GM12891 (cell line): ENCODE measurements around the gene RCVRN.

Experiments
- DNase-seq: peaks from one replicate; pipeline ENCODE4 v3.0.0; 2011; ENCODE audit warnings: low spot score; ENCODE audit not compliant: insufficient read length
- FAIRE-seq: peaks from 2 replicates; lab custom pipeline; 2011; peaks lifted over from hg19 to GRCh38; lab: Jason Lieb, UNC
- PAX5 ChIP-seq: IDR thresholded peaks from 2 replicates; pipeline ENCODE4 v1.6.1; 2011; ENCODE audit warnings: low read length, moderate library complexity, mild to moderate bottlenecking; ENCODE audit not compliant: insufficient read depth, severe bottlenecking
- POLR2A ChIP-seq: IDR thresholded peaks from 2 replicates; pipeline ENCODE4 v1.6.1; 2011; ENCODE audit warnings: low read depth, low read length, control low read depth
- POLR2AphosphoS5 ChIP-seq: IDR thresholded peaks from 2 replicates; pipeline ENCODE4 v1.6.1; 2011; ENCODE audit warnings: low read depth, low read length, control low read depth
- POU2F2 ChIP-seq: IDR thresholded peaks from 2 replicates; pipeline ENCODE4 v1.6.1; 2011; ENCODE audit warnings: low read depth, mild to moderate bottlenecking, control low read depth, low read length, moderate library complexity
- SPI1 ChIP-seq: IDR thresholded peaks from 2 replicates; pipeline ENCODE4 v1.6.1; 2011; ENCODE audit warnings: low read depth, low read length, control low read depth
- TAF1 ChIP-seq: IDR thresholded peaks from 2 replicates; pipeline ENCODE4 v1.6.1; 2011; ENCODE audit warnings: low read depth, low read length, control low read depth

Gene RCVRN

DNA sequence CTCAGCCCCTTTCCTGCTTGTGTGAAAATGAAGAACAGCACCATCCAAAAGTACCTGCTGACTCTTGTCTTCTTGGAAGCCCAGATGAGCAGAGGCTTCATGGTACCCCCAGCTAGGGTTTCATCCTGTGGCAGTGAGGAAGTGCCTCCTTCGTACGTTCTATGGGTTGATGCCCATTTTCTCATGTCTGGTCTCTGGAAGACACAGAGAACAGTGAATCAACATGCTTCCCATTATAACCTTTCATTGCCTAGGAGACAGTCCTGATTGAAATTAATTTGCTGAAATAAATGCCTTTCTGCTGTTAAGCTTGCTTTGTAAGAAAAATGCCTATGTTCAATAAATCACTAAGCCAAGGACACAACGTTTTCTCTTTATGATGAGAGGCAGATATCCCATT is 36.5 kb downstream of the RCVRN start:
- no peak for DNase-seq
- TF ChIP-seq POU2F2, result no peak
- TF ChIP-seq PAX5, result no peak
- TF ChIP-seq SPI1, result no peak
- TF ChIP-seq POLR2A, result no peak
- no peak for TF ChIP-seq TAF1
- no peak for TF ChIP-seq POLR2AphosphoS5
- FAIRE-seq, result no peak

DNA sequence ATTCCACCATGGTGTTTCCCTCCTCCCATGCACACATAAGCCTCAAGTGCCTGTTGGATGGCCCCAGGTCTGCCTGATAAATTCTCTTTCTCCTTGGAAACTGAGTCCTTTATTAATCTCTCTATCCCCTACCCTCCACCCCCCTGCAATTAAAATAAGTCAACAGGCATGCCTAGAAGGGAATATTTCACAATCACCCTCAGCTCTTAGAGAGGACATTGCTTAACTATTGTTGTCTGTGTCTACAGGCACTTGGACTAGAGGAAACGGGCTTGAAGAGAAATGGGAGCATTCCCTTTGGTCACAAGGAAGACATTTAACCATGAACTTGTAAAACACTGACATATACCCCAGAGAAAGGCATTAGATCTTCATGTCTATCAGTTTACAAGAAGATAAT is 39.5 kb downstream of the RCVRN start:
- no peak for DNase-seq
- TF ChIP-seq PAX5, result no peak
- TF ChIP-seq POLR2A, result no peak
- TF ChIP-seq SPI1, result no peak
- no peak for TF ChIP-seq TAF1
- TF ChIP-seq POU2F2, result no peak
- no peak for TF ChIP-seq POLR2AphosphoS5
- no peak for FAIRE-seq

DNA sequence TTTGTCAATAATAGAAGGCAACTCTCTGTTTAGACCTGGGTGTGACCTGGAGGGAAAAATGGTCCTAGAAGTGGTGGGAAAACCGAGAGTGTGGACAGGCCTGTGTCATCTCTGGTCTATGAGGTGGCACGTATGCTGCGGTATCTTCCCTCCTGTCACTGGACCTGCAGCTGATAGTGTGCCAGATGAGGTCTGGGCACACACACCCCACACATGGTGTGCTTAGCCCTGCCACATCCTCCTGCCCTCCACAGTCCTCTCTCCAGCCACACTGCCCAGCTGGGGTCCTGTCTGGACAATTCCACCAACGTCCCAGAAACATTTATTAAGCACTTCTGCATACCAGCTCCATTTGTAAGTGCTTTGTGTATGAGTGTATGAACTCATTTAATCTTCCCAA is 42.1 kb downstream of the RCVRN start:
- DNase-seq, result no peak
- TF ChIP-seq TAF1, result no peak
- no peak for TF ChIP-seq POLR2A
- no peak for TF ChIP-seq POLR2AphosphoS5
- no peak for TF ChIP-seq SPI1
- no peak for TF ChIP-seq PAX5
- TF ChIP-seq POU2F2, result no peak
- no peak for FAIRE-seq

DNA sequence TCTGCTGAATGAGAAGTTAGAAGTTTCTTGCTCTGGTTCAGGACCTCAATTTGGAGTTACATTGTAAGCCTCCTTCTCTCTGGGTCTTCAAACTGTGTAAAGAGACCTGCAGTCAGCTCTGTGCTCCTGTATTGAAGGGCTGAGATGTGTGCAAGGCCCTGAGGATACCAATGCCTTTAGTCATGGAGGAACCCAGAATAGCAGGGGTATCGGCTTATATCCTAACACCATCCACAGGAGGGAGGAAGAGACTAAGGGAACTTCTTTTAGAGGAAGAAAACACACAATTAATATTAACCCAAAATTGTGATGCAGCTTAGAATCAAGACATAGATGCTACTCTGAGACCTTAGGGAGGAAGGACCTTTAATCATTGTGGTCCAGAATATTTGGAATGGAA is 42.9 kb downstream of the RCVRN start:
- TF ChIP-seq POU2F2 (no peak), SPI1 (no peak), POLR2AphosphoS5 (no peak), TAF1 (no peak), PAX5 (no peak)
- DNase-seq (no peak), FAIRE-seq (no peak)

DNA sequence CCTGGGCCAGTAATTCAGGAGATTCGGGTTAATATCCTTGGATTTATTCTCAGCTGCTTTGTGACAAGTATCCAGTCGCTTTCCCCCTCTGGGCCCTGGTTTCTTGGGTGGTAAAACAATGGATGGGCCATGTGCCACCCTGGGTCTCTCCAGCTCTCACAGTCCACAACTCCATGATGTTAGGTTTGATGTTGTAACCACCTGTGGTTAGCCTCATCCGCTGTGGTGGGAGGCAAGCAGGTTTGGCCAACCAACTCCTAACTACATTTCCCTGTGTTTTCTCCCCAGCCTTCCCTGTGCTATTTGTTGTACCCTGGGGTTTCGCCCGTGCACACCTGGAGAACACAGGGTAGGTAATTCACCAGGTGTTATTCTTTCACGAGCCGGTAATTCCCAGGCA is 44.2 kb downstream of the RCVRN start:
- DNase-seq (no peak), FAIRE-seq (no peak)
- TF ChIP-seq PAX5 (no peak), SPI1 (no peak), POLR2AphosphoS5 (no peak), POU2F2 (no peak), POLR2A (no peak), TAF1 (no peak)

DNA sequence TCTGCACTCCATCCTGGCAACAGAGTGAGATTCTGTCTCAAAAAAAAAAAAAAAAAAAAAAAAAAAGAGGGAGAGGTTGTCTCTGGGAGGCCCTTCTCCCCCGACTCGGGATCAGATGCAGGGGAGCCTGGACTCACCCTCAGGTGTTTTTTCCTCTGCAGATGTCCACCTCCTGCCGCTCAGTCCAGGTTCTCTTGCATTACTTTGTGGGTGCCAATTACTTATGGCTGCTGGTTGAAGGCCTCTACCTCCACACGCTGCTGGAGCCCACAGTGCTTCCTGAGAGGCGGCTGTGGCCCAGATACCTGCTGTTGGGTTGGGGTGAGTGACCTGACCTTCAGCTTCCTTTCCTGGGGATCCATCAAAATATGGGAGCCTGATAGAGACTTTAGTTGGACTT is 45.3 kb downstream of the RCVRN start:
- DNase-seq (no peak), FAIRE-seq (no peak)
- TF ChIP-seq PAX5 (no peak), POU2F2 (no peak), POLR2A (no peak), TAF1 (no peak), POLR2AphosphoS5 (no peak), SPI1 (no peak)

DNA sequence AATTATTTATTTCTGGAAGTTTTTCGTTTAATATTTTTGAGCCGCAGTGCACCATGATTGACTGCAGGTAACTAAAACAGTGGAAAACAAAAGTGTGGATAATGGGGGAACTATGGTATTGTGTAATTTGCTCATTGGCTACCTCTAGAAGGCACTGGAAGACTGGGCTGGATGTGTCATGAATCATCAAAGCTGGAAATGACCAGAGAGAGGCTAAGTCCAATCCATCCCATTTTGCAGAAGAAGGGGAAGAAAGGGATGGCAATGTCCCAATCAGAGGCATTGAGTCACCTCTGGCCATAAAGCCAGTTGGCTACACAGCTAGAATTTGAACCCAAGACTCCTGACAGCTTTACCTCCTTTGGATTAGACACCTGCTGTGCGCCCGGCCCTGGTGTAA is 50.0 kb downstream of the RCVRN start:
- DNase-seq, result no peak
- FAIRE-seq, result no peak
- TF ChIP-seq SPI1 (no peak), POU2F2 (no peak), PAX5 (no peak), POLR2A (no peak), POLR2AphosphoS5 (no peak), TAF1 (no peak)

DNA sequence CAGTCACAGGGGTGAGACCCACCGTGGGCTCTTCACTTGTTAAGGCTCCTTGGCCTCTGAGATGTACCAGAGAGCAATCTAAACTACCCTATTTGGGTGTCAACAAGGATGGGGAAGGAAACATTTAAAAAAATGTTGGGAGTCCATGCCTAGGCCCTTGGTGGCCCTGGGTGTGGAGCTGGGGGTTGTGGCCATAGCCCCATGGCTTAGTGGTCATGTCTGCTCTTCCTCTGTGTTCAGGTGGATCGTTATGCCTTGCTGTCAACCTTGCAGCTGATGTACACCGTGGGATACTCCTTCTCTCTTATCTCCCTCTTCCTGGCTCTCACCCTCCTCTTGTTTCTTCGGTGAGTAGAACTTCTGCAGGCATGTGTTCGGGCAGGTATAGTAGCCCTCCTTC is 50.8 kb downstream of the RCVRN start:
- TF ChIP-seq POLR2A (no peak), POLR2AphosphoS5 (no peak), POU2F2 (no peak), PAX5 (no peak), SPI1 (no peak), TAF1 (no peak)
- FAIRE-seq, result no peak
- DNase-seq, result no peak

DNA sequence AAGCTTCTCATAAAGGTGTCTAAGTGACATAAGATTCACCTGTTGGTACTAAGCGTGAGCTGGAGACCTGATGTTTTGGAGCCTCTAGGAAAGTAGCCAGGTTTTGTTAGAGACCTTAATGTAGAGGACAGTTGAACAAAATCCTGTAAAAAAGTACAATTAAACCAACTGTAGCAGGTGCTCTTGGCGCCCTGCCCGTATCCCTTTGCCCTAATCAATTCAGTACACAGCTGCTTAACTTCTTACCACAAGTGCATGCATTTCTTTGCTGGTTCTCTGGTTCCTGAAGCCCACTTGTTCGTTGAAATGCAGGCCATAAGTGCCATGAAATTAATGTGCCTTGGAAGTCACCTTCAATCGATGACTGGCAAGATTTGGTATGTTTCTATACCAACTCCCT is 54.9 kb downstream of the RCVRN start:
- DNase-seq (no peak), FAIRE-seq (no peak)
- TF ChIP-seq TAF1, result no peak
- TF ChIP-seq POLR2AphosphoS5, result no peak
- no peak for TF ChIP-seq SPI1
- no peak for TF ChIP-seq POLR2A
- TF ChIP-seq PAX5, result no peak
- no peak for TF ChIP-seq POU2F2
